ENCODE results near the gene PSMB9.
A peak's percentile ranks its signal among the peaks of the same experiment; 100 is the strongest.
"Not testable (repeated sequence)": the region's sequence is repeated elsewhere in the genome, so short reads cannot be mapped to it uniquely, and the experiment has no call there.

Gene PSMB9

GRCh38 chr6:32853541-32854375, at the start of gene PSMB9, which contains the start of gene TAP1:
TSS of gene PSMB9 (plus strand) at chr6:32854192. CDS start at chr6:32854230, 38 bp downstream.
TSS of gene TAP1 (minus strand) at chr6:32853704. CDS start at chr6:32853636, 68 bp downstream.
- H3K4me3 ChIP-seq (replicated peaks in 1 of 2; ENCODE audit: low read depth in 2 of 2, low read length in 2 of 2): peak within 1 kb of the TSS; percentile 93 to 94
- peak; percentile 52 for TF ChIP-seq CTCF (IDR thresholded peaks at IDR 0.05; ENCODE audit: low read depth, low read length)

GRCh38 chr6:32805404-32805803, 48.6 kb upstream of the PSMB9 start:
- not testable (repeated sequence) for H3K4me3 ChIP-seq (replicated peaks in 1 of 2; ENCODE audit: low read depth in 2 of 2, low read length in 2 of 2); DNase-seq (ENCODE audit: low read depth in 2 of 2)

More at GRCh38 chr6:32853541-32854375, at the start of gene PSMB9, which contains the start of gene TAP1:
- peak; percentile 94 for DNase-seq (ENCODE audit: low read depth in 2 of 2)

- DNase-seq (ENCODE audit: low read depth in 2 of 2): no peak
- no peak overlapping the region for H3K4me3 ChIP-seq (replicated peaks in 1 of 2; ENCODE audit: low read depth in 2 of 2, low read length in 2 of 2)
- no peak for TF ChIP-seq CTCF (IDR thresholded peaks at IDR 0.05; ENCODE audit: low read depth, low read length)
Measured at GRCh38 chr6:32807020-32807580, 46.9 kb upstream of the PSMB9 start.

GRCh38 chr6:32809171-32809570, 44.8 kb upstream of the PSMB9 start:
- TF ChIP-seq CTCF (IDR thresholded peaks at IDR 0.05; ENCODE audit: low read depth, low read length): no peak
- no peak for DNase-seq (ENCODE audit: low read depth in 2 of 2)
- no peak overlapping the region for H3K4me3 ChIP-seq (replicated peaks in 1 of 2; ENCODE audit: low read depth in 2 of 2, low read length in 2 of 2)

DNA sequence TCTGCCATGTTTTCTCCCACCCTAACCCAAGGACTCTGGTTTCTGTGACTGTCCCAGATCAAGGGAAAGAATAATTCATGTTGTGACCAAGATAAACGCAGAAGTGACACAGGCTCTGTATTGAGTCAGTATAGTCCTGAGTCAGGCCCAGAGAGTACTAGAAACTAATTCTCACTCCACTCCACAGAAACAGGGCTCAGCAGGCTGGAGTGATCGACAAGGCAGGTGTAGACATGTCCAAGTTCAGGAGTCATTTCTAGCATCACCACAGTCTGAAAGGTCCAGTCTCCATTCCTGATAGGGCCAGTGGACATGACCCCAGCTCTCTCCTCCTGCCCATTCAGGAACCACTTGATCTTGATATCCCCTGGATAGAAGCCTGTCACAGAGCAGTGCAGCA, 39.8 kb upstream of the PSMB9 start:
- DNase-seq (ENCODE audit: low read depth in 2 of 2): no peak
- no peak for TF ChIP-seq CTCF (IDR thresholded peaks at IDR 0.05; ENCODE audit: low read depth, low read length)
- no peak overlapping the region for H3K4me3 ChIP-seq (replicated peaks in 1 of 2; ENCODE audit: low read depth in 2 of 2, low read length in 2 of 2)

DNA sequence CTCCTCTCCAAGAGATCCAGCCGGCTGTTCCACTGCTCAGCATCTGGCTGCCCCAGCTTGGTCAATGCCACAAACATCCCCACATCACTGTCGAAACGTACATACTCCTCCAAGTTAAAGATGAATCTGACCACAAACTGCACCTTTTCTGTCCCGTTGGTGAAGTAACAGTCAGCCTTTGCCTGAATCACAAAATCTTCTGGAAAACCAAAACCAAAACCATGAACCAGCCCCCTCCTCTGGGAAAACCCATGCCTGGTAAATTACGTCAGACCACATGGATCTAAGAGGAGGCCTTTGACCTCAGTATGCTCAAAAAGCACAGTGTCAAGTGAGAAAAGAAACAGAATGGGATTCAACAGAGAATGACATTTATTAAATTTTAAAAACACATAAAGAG, 38.9 kb upstream of the PSMB9 start:
- no peak overlapping the region for H3K4me3 ChIP-seq (replicated peaks in 1 of 2; ENCODE audit: low read depth in 2 of 2, low read length in 2 of 2)
- no peak for TF ChIP-seq CTCF (IDR thresholded peaks at IDR 0.05; ENCODE audit: low read depth, low read length)
- DNase-seq (ENCODE audit: low read depth in 2 of 2): peak; percentile 11 to 63

GRCh38 chr6:32815996-32816395, 38.0 kb upstream of the PSMB9 start:
- no peak for TF ChIP-seq CTCF (IDR thresholded peaks at IDR 0.05; ENCODE audit: low read depth, low read length)
- H3K4me3 ChIP-seq (replicated peaks in 1 of 2; ENCODE audit: low read depth in 2 of 2, low read length in 2 of 2): no peak overlapping the region
- no peak for DNase-seq (ENCODE audit: low read depth in 2 of 2)
